ENCODE data around the gene RALGPS2.
"Not testable (repeated sequence)": the region's sequence is repeated elsewhere in the genome, so short reads cannot be mapped to it uniquely, and the experiment has no call there.

Gene RALGPS2

DNA sequence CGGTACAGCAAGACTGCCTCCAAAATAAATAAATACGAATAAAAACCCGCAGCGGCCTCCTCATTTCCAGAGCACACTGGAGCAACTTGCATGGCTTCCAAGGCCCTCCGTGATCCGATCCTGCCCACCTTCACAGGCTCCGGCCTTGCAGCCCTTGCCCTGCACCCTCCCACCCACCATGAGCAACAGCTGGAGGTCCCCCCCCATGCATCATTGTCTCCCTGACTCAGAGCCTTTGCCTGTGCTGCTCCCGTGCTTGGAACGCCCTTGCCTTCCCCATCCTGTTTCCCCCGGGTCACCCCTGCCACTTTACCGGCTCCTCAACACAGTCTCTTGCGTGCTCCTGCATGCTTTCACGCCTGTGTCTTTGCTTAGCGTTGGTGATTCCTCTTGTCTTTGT lies 216.8 kb downstream of the RALGPS2 start:
- no peak for DNase-seq (ENCODE audit: low spot score)

DNA sequence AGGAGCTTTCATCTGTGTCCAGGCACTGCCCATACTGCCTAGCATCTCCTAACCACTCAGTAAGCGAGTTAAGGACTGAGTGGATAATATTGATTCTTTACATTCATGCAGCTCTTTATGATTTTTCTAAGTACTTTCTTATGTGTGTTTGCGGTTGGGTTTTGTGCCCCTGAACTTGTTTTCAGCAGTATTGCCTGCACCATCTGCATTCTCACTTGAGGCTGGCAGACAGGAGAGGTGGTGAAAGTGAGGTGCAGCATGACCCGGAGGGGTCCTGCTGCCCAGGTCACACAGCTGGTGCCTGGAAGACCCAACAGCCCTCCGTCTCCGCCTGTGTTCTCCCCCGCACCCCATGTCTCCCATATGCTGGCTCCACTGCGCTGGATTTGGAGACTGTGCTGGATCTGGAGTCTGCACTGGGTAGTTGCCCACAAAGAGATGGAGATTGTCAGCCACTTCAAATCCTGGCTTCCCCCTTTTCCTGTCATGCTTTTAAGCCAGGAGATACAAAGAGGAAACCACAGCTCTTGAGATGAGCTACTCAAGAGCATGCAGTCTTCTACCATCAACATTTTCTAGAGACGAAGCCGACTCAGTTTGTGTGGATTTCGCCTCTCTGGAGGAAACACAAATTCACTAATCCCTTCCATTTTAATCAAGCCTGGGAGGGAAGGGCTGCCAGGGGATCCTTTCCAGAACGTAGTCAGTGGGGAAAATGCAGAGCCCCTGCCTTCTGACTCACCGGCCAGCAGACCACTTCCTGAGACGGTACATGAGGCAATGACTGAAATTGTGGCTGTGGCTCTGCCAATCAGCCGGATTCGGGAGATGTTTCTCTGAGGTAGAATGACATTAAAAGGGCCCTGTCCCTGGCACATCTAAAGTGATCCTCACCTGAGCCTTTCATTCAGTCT lies 217.5 kb downstream of the RALGPS2 start:
- no peak for DNase-seq (ENCODE audit: low spot score)

DNA sequence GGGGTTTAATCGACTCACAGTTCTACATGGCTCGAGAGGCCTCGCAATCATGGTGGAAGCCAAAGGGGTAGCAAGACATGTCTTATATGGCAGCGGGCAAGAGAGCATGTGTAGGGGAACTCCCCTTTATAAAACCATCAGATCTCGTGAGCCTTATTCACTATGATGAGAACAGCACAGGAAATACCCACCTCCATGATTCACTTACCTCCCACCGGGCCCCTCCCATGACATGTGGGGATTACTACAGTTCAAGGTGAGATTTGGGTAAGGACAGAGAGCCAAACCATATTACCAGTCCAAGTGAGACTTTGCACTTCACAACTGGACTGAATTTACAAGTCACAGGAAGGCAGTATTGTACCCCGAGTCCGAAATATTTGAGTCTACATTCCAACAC lies 219.7 kb downstream of the RALGPS2 start:
- DNase-seq (ENCODE audit: low spot score) = no peak

DNA sequence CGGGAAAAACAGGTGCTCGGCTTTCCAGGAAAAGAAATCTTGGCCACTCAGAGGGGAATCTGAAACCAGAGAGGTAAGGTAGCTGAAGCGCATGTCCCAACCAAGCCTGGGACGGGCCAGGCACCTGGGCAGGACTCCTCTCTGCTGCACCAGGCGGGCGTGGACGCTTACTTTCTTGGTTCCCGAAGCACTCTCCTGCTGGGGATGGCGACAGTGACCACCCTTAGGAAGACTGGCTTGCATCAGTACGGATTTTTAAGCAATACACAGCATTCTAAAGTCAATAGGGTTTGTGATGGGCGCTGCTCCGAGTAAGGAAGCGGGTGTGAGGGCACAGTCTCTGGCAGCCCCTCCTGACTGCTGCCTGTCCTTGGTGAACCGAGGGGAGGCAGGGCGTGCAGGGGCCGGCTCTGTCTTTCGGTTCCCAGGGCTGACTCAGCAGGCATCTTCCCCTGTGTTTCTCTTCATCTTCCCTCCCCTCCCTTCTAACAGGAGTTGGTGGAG lies 220.8 kb downstream of the RALGPS2 start:
- no peak for DNase-seq (ENCODE audit: low spot score)

DNA sequence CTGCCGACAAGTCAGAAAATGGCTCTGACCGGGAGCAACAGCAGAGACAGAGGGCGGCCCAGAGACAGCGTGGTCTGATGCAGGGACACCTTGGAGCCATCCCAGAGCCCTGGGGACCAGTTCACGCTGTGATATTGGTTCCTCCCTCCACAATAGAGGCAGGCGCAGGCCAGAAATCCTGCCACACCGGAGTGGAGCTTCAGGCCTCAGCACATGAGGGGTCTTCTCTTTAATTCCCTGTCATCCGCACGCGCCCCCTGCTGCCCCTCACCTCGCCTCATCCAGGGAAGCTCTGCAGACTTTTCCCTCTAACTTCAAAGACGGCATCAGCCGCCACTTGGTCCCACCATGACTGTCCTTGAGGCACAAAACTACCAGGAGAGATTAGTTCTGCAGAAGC lies 221.4 kb downstream of the RALGPS2 start:
- DNase-seq (ENCODE audit: low spot score) = no peak

DNA sequence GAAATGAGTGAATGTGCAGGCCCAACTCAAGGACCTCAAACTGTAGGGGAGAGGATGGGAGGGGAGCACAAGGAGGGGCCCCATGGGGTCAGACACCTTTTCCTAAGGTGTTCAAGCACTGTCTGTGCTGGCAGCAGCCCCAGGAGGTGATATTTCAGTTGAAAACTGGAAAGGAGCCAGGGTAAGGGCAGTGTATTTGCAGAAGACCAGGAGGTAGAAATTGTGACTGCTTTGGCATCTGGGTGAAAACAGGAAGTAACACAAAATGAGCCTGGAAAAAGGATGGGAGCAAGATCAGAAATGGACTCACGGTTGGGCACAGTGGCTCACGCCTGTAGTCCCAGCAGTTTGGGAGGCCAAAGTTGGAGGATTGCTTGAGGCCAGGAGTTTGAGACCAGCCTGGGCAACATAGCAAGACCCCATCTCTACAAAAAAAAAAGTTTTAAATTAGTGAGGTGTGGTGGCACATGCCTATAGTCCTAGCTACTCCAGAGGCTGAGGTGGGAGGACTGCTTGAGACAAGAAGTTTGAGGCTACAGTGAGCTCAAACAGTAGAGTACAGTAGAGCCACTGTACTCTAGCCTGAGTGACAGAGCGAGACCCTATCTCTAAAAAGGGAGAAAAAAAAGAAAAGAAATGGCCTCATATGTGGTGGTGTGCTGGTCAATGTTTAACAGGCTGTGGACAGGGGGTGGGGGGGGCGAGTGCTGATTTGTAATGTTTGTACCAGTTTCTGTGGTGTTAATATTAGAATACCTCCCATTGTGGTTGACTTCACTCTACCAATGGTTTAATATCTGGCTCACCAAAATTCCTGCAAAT lies 222.0 kb downstream of the RALGPS2 start:
- no peak for DNase-seq (ENCODE audit: low spot score)

DNA sequence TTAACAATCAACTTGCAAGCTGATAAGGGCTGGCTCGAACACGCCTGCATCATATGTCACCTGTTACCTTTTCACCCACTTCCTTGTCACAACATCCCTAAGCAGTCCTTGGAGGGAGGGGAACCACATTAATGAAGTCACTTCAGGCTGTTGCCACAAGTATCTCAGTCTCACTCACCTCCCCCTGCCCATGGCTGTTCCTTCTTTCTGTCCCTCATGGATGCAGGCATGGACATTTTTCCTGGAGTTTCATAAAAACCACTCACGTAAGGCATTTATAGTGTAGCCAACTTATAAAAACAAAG lies 222.6 kb downstream of the RALGPS2 start:
- DNase-seq (ENCODE audit: low spot score) = no peak

DNA sequence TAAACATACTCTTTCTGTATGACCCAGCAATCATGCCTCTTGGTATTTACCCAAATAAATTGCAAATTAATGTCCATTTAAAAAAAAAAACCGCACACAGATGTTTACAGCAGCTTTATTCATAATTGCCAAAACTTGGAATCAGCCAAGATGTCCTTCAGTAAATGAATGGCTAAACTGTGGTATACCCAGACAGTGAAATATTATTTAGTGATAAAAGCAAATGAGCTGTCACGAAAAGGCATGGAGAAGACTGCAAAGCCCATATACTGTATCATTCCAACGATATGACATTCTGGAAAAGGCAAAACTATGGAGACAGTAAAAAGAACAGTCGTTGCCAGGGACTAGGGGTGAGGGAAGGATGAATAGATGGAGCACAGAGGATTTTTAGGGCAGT lies 223.6 kb downstream of the RALGPS2 start:
- no peak for DNase-seq (ENCODE audit: low spot score)

DNA sequence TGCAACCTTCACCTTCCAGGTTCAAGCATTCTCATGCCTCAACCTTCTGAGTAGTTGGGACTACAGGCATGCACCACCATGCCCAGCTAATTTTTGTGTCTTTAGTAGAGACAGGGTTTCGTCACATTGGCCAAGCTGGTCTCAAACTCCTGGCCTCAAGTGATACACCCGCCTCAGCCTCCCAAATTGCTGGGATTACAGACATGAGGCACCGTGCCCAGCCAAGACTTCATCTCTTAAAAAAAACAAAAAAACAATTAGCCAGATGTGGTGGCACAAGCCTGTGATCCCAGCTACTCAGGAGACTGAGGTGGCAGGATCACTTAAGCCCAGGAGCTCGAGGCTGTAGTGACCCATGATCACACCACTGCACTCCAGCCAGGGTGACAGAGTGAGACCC lies 224.8 kb downstream of the RALGPS2 start:
- not testable (repeated sequence) for DNase-seq (ENCODE audit: low spot score)

DNA sequence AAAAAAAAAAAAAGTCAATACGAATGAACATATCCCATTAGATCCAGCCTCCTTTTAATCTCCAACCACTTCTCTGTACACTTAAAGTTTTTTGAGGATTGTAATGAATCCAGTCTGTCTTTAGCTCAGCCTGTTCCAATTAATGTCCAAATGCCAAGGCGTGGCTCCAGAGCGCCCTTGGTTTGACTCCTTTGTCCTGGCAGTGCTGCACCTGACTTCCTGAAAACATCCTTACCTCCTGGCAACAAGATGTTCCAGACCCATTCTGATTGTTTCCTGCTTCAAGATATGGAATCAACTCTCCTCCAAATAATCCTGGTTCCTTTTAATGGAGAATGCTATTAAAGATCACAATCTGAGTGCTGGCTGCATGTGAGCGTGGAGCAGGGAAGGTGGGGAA lies 226.6 kb downstream of the RALGPS2 start:
- DNase-seq (ENCODE audit: low spot score) = no peak

DNA sequence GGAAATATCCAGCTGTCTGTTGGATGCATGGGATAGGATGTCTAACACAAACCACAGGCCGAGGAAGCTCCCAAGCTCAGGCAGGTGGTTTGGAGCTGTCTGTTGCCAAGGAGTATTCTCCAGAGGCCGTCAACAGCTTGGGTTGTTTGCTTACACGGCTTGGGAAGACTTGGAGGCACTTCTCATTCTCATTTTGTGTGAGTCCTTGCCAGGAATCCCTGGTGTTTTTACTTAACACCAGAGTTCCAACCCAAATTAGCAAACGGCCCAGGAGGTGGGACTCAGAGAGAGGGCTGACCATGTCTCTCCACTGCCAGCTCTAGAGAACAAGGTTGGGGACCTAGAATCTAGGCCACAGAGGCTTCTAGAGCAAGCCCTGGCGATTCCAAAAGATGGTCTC lies 228.0 kb downstream of the RALGPS2 start:
- no peak for DNase-seq (ENCODE audit: low spot score)

DNA sequence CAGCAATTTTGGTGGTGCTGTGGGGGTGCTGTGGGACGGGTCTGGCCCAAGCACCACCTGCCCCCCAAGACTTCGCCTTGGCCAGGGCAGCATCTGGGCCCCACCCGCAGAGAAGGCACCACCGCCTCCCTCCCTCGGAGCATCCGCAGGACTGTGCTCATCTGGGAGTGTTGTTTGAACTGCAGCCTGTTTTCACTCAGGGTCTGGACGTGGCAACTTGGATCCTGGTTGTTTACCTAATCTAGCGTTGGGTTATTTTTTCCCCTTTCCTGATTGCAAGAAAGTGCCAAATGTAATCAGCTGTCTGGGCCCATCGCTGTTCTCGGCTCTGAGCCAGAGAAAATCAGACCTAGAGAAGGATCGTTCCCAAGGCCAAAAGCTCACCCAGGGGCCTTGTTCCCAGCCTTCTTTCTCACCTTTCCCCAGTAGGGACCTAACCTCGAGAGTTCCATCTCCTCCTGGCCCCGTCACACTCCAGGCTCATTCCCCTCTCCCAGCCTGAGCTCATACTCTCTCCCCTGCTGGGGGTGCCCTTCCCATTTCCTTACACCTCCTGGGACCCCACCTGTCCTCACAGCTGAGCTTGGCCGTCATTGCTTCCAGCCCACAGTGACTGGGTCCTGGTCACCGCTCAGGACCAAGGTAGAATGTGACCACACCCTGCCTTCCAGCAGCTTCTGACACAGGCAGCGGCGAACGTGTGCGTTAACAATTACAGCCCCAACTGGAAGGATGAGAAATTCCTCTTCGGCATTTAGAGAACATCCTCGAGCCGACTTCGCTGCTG lies 228.7 kb downstream of the RALGPS2 start:
- DNase-seq (ENCODE audit: low spot score) = no peak

DNA sequence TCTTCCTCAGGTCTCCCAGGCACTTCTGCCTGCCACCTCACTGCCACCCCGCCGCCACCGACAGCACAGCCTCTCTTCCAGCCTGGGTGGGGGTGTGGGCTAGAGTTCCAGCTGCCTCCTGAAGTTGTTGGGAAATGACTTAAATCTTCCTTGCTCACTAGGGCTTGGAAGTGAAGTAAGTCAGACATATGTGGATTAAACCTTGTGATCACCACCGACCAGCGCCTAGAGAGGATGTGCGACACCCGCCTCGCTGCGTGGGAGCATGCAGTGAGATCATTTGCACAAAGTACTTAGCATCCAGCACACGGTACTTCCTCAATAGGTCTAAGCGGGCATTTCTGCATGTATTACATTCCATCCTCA lies 229.3 kb downstream of the RALGPS2 start:
- no peak for DNase-seq (ENCODE audit: low spot score)

DNA sequence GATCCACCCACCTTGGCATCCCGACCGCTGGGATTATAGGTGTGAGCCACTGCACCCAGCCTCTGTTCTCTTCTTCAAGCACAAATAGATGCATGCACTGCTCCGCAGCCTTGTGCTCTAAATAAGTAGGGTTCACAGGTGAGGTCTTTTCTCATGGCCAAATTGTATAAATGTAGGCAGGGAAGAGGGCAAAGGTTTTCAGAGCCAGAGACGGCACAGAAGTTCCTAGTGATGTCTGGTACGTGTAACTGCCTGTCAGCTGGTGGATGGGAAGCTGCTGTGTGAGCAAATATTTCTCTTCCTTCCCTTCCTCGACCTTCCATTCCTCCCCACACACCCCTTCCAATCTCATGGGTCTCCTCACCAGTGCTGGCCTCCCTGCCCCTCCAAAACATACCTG lies 229.9 kb downstream of the RALGPS2 start:
- DNase-seq (ENCODE audit: low spot score) = no peak

DNA sequence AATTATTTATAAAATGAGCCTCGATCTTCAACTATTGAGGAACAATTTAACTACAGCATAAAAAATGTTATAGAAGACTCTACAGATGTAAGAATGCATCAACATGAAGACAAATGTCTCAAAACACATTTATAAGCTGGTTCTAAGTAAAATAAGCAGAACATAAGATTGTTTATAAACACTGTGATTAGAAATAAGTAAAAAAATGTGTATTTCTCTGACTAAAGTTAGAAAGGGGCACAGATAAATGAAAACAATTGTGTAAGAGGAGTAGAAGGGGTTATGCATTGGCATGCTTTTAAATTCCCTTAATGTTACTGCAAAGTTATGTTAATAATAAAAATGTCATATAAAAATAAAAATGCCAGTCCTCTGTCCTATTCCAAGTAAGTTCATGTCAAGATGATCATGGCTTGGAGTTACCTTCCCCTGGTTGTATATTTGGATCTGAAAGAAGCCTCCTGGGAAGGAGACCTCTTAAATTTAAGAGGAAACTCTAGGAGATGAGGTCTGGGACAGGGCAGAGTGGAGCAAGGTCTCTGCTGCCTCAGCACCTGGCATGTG lies 230.4 kb downstream of the RALGPS2 start:
- DNase-seq (ENCODE audit: low spot score) = no peak

DNA sequence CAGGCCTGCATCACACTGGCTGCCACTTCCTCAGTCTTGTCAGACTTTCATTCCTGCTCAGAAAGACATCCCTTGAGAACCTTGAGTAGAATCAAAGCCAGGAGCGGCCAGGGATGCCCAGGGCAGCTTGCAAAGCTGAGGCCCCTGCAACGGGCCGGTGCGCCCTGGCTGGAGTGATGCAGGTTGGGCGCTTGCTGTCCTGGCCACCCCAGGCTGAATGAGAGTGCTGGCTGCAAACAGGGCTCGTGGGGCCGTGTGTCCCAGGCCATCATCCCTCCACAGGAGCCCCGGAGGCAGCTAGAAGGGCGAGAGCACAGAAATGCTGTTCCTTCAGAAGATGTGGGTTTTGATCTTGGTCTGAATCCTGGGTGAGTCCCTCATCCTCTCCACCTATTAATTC lies 233.4 kb downstream of the RALGPS2 start:
- no peak for DNase-seq (ENCODE audit: low spot score)

DNA sequence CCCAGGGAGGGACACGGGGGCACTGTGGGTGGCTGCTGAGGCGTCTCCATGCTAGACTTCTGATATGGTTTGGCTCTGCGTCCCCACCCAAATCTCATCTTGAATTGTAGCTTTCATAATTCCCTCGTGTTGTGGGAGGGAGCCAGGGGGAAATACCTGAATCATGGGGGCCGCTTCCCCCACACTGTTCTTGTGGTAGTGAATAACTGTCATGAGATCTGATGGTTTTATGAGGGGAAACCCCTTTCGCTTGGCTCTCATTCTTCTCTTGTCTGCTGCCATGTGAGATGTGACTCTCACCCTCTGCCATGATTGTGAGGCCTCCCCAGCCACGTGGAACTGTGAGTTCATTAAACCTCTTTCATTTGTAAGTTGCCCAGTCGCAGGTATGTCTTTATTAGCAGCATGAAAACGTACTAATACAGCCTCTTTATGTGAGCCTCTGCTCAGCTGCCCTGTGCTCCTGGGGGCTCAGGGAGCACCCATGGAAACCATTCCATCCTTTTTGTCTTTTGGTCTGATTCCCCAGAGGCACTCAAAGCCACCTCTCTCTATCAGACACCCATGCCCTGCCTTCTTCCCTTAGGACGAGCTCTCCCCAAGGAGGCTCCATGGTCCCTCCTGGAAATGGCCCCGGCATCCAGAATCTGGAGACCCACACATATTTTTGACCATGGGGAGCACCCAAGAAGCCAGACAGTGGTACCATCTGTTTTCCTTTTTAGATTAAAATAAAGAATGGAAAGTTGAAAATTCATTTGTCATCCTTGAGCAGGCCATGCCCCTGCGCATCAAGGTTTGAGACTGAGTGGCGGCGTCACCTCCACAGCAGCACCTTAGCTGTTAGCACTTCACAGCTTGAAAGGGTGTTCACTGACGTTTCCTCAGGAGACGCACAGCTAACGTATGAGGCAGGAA lies 234.8 kb downstream of the RALGPS2 start:
- DNase-seq (ENCODE audit: low spot score) = no peak

DNA sequence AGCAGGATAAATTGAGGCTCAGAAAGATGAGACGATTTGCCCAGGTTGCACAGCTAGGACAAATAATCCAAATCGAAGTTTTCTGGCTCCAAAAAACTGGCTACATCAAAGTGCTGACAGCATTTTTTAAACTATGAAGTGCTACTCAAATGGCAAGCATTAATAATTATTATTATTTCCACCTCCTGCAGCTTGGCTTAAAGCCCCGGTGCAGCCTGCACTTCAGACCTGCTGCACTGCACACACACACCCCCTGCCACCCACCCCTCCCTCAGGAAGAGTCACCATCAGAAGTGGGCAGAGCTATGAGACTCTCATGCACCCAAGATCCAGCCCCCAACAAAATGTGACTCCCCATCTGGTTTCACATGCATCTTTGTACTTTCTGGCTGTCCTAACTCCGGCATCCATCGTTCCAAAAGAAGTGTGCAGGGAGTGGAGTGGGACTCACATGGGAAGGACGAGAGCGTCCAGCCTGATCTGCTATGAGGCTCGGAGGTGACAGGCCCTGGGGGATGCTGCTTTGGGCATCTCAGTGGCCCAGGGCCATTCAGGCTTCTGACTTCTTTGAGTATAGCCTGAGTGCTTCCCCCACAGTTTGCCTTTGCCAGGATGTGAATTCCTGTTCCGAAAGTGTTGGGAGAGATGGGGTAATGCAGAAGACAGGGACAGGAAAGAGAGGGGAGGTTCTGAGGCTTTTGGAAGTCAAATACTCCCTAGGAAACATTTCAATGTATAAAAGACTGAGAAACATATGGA lies 235.6 kb downstream of the RALGPS2 start:
- DNase-seq (ENCODE audit: low spot score) = no peak

DNA sequence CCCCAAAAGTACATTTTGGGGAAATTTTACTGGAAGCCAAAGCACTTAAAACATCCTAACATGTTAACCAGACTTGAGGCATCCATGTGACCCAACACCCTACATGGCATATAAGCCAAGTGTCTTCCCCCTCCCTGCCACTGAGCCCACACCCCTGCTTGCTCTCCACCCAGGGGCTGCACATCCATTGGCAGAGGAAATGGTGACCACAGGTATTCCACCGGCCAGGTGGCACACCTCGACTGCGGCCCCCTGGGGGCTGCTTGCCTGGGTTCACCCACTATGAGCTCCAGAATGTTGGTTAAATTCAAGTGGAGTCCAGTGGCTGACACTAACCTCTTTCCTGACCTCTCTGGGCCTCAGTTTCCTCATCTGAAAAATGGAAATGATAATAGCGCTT lies 236.3 kb downstream of the RALGPS2 start:
- DNase-seq (ENCODE audit: low spot score) = no peak

DNA sequence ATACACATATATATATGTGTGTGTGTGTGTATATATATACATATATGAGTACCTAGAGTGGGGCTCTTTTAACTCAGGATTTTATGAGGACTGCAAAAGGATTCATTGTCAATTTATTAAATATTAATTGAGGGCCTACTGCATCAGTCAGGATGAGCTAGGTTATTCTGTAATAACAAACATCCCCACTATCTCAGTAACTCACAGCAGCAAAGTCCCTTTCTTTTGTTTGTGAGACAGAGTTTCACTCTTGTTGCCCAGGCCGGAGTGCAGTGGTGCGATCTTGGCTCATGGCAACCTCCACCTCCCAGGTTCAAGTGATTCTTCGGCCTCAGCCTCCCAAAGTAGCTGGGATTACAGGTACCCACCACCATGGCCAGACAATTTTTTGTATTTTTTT lies 236.8 kb downstream of the RALGPS2 start:
- DNase-seq (ENCODE audit: low spot score) = no peak
